A673 (cell line): Measurements from ENCODE around the gene PCDHGA6.

Source experiments
- CTCF ChIP-seq: fragments of 300-800, 200-600 bp; sonication (generic); conservative IDR thresholded peaks from 2 replicates; pipeline ENCODE4 v1.5.1; 2017; ENCODE audit warnings: low read depth, mild to moderate bottlenecking, antibody characterized with exemption, low read length, moderate library complexity, mixed read lengths
- EZH2 ChIP-seq: fragments of 200-600 bp; sonication (generic); IDR thresholded peaks from 2 replicates; pipeline ENCODE4 v1.6.1; 2017; ENCODE audit warnings: borderline replicate concordance, low read depth, mild to moderate bottlenecking, mixed read lengths, antibody characterized with exemption, low read length; ENCODE audit not compliant: poor library complexity, severe bottlenecking

DNA sequence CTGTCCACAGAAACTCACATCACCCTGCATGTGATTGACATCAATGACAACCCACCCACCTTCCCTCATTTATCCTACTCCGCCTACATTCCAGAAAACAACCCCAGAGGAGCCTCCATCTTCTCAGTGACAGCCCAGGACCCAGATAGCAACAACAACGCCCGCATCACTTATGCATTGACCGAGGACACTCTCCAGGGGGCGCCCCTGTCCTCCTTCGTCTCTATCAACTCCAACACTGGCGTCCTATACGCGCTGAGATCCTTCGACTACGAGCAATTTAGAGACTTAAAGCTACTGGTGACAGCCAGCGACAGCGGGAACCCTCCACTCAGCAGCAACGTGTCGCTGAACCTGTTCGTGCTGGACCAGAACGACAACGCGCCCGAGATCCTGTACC lies 28.4 kb upstream of the PCDHGA6 start:
- TF ChIP-seq CTCF (no peak), EZH2 (no peak)
